H9 (cell line): ENCODE measurements around the gene MYO5B. TPM values are rescaled to one million over a fixed set of nuclear protein-coding genes. Genes with fewer than 3 reads are reported as not detected.

ENCODE experiments used
- DNase-seq: peaks from one replicate; pipeline ENCODE4 v3.0.0-alpha.2; 2017
- H2AFZ ChIP-seq: one replicate; pipeline ENCODE4 v1.6.1; 2013; ENCODE audit warnings: mild to moderate bottlenecking, low read length, control low read depth, moderate library complexity
- H2AK5ac ChIP-seq: 2 replicates; pipeline ENCODE4 v1.6.1; 2013; ENCODE audit warnings: low read length, control low read depth, mixed read lengths; ENCODE audit not compliant: insufficient read length
- H2BK120ac ChIP-seq: one replicate; pipeline ENCODE4 v1.6.1; 2013; ENCODE audit warnings: low read depth, mild to moderate bottlenecking, low read length, control low read depth, inconsistent platforms; ENCODE audit not compliant: poor library complexity, severe bottlenecking
- H2BK12ac ChIP-seq: 2 replicates; pipeline ENCODE4 v1.6.1; 2013; ENCODE audit warnings: low read length, control low read depth, mixed read lengths, low read depth; ENCODE audit not compliant: insufficient read length
- H2BK15ac ChIP-seq: 2 replicates; pipeline ENCODE4 v1.6.1; 2013; ENCODE audit warnings: low read depth, low read length, control low read depth
- H2BK20ac ChIP-seq: one replicate; pipeline ENCODE4 v1.6.1; 2013; ENCODE audit warnings: low read depth, mild to moderate bottlenecking, low read length, control low read depth, inconsistent platforms; ENCODE audit not compliant: poor library complexity, severe bottlenecking
- H2BK5ac ChIP-seq: 2 replicates; pipeline ENCODE4 v1.6.1; 2013; ENCODE audit warnings: low read length, control low read depth, mixed read lengths; ENCODE audit not compliant: insufficient read length
- H3K14ac ChIP-seq: 2 replicates; pipeline ENCODE4 v1.6.1; 2013; ENCODE audit warnings: low read length, control low read depth; ENCODE audit not compliant: insufficient read depth
- H3K18ac ChIP-seq: 2 replicates; pipeline ENCODE4 v1.6.1; 2013; ENCODE audit warnings: low read depth, mild to moderate bottlenecking, mixed read lengths, low read length, control low read depth; ENCODE audit not compliant: insufficient read length
- H3K23ac ChIP-seq: 2 replicates; pipeline ENCODE4 v1.6.1; 2013; ENCODE audit warnings: low read length, control low read depth, mixed read lengths, low read depth; ENCODE audit not compliant: insufficient read length
- H3K23me2 ChIP-seq: 2 replicates; pipeline ENCODE4 v1.6.1; 2013; ENCODE audit warnings: low read depth, mild to moderate bottlenecking, mixed read lengths, low read length, control low read depth; ENCODE audit not compliant: insufficient read length, poor library complexity, severe bottlenecking
- H3K27ac ChIP-seq: 2 replicates; pipeline ENCODE4 v1.5.1; 2013; ENCODE audit warnings: low read length, control low read depth, mixed read lengths, low read depth; ENCODE audit not compliant: insufficient read length
- H3K27me3 ChIP-seq: 2 replicates; pipeline ENCODE4 v1.6.1; 2013; ENCODE audit warnings: low read length, control low read depth, inconsistent platforms; ENCODE audit not compliant: insufficient read depth
- H3K4ac ChIP-seq: 2 replicates; pipeline ENCODE4 v1.6.1; 2013; ENCODE audit warnings: low read depth, mild to moderate bottlenecking, control low read depth, inconsistent platforms, low read length, moderate library complexity
- H3K4me1 ChIP-seq: 2 replicates; pipeline ENCODE4 v1.6.1; 2013; ENCODE audit warnings: low read length, control low read depth, inconsistent platforms; ENCODE audit not compliant: insufficient read depth
- H3K4me2 ChIP-seq: 2 replicates; pipeline ENCODE4 v1.6.1; 2013; ENCODE audit warnings: low read length, control low read depth, mixed read lengths; ENCODE audit not compliant: insufficient read length, insufficient read depth
- H3K56ac ChIP-seq: 2 replicates; pipeline ENCODE4 v1.6.1; 2013; ENCODE audit warnings: low read depth, mild to moderate bottlenecking, mixed read lengths, low read length, control low read depth; ENCODE audit not compliant: insufficient read length
- H3K79me1 ChIP-seq: 2 replicates; pipeline ENCODE4 v1.6.1; 2013; ENCODE audit warnings: low read depth, mild to moderate bottlenecking, moderate library complexity, low read length, control low read depth, inconsistent platforms; ENCODE audit not compliant: insufficient read depth, poor library complexity, severe bottlenecking
- H3K79me2 ChIP-seq: 2 replicates; pipeline ENCODE4 v1.6.1; 2013; ENCODE audit warnings: low read length, control low read depth, inconsistent platforms; ENCODE audit not compliant: insufficient read depth
- H3K9ac ChIP-seq: 2 replicates; pipeline ENCODE4 v1.6.1; 2013; ENCODE audit warnings: low read length, control low read depth, mixed read lengths; ENCODE audit not compliant: insufficient read length; ENCODE audit errors: extremely low read depth
- H3K9me3 ChIP-seq: one replicate; pipeline ENCODE4 v1.6.1; 2013; ENCODE audit warnings: low read depth, low read length, inconsistent platforms; ENCODE audit not compliant: control insufficient read depth
- H3T11ph ChIP-seq: one replicate; pipeline ENCODE4 v1.6.1; 2013; ENCODE audit warnings: mild to moderate bottlenecking, low read length, control low read depth, inconsistent platforms
- H4K20me1 ChIP-seq: one replicate; pipeline ENCODE4 v1.6.1; 2013; ENCODE audit not compliant: control insufficient read depth, insufficient read length, insufficient read depth
- H4K5ac ChIP-seq: 2 replicates; pipeline ENCODE4 v1.6.1; 2013; ENCODE audit warnings: low read depth, mild to moderate bottlenecking, mixed read lengths, low read length, control low read depth; ENCODE audit not compliant: insufficient read length
- H4K8ac ChIP-seq: replicated peaks from 2 replicates; pipeline ENCODE4 v1.6.1; 2013; ENCODE audit warnings: low read length, control low read depth, mixed read lengths, low read depth; ENCODE audit not compliant: insufficient read length
- H4K91ac ChIP-seq: 2 replicates; pipeline ENCODE4 v1.6.1; 2013; ENCODE audit warnings: low read depth, mild to moderate bottlenecking, moderate library complexity, mixed read lengths, low read length, control low read depth; ENCODE audit not compliant: insufficient read length
- H3K27ac Mint-ChIP-seq, 3 experiments: 2 replicates in 2 of 3; 3 replicates in 1 of 3; pipeline ENCODE4 v1.8.0; 2020 to 2021; ENCODE audit warnings: mixed read lengths in 3 of 3, mild to moderate bottlenecking in 1 of 3, moderate library complexity in 1 of 3
- H3K27me3 Mint-ChIP-seq: 2 replicates; pipeline ENCODE4 v1.8.0; 2021; ENCODE audit warnings: low read depth, mild to moderate bottlenecking, moderate library complexity, mixed read lengths
- H3K36me3 Mint-ChIP-seq, 3 experiments: 2 replicates in 2 of 3; 3 replicates in 1 of 3; pipeline ENCODE4 v1.8.0; 2020 to 2021; ENCODE audit warnings: low read depth in 3 of 3, mixed read lengths in 3 of 3; ENCODE audit not compliant: insufficient read depth in 1 of 3
- H3K4me1 Mint-ChIP-seq, 2 experiments: 2 replicates each; pipeline ENCODE4 v1.8.0; 2020; ENCODE audit warnings: mixed read lengths in 2 of 2
- H3K4me3 Mint-ChIP-seq, 2 experiments: 2 replicates in 1 of 2; 3 replicates in 1 of 2; pipeline ENCODE4 v1.8.0; 2020 to 2021; ENCODE audit warnings: mild to moderate bottlenecking in 2 of 2, mixed read lengths in 2 of 2, moderate library complexity in 1 of 2
- H3K9me3 Mint-ChIP-seq, 2 experiments: 2 replicates in 1 of 2; 3 replicates in 1 of 2; pipeline ENCODE4 v1.8.0; 2020; ENCODE audit warnings: mild to moderate bottlenecking in 2 of 2, mixed read lengths in 2 of 2, moderate library complexity in 1 of 2
- WGBS: extraction: QIAGEN DNeasy Blood & Tissue Kit; methylation state at CpG from one replicate; pipeline ENCODE4 v1.1.7; 2013; ENCODE audit warnings: missing lambda C conversion rate, low lambda C conversion rate, mixed read lengths; ENCODE audit not compliant: insufficient read length; ENCODE audit errors: extremely low coverage; 5-methylcytosine and 5-hydroxymethylcytosine counted together
- total RNA-seq: library from RNA; stranded (reverse); gene quantifications from 2 replicates; pipeline ENCODE4 v1.2.1, GENCODE V29; 2021
- TF ChIP-seq, protein P1 (sequence below): fragments of 200-600 bp; sonication (generic); conservative IDR thresholded peaks from 3 replicates; pipeline ENCODE4 v1.8.0; 2021; ENCODE audit warnings: antibody characterized with exemption, mild to moderate bottlenecking

MYO5B gene
- total RNA-seq, 1 experiment from 2014 or later: 9.3 TPM

DNA sequence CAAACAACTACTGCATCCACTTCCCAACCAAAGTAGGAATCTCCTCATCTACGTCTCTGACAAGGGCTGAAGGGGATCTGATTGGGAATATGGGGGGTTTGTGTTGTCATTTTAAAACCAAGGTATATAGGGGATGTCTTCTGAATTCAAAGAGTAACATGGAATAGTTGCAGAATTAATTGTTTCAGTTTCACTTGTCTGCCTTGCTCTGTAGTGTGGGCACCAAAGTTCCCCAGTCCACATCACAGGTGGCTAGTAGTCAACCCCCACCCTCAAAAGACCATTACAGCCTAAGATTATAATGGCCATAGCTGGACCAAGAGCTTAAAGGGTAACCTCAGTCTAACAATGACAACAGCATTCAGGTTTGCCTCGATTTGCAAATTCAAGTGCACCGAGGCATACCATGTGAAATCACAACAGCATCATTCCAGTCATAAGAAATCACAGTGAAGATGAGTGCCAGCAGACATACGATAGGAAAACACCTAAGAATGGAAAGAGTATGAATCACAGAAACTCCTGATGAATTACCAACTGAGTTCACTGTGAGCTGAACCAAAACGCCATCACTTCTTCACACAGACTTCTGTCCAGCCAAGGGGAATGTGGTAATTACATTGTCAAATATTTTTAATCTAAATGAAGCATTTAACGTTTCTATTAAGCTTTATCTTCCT is 52.4 kb downstream of the MYO5B start:
- H3K79me2 ChIP-seq: no peaks in the 10 kb centered on the region
- no peak overlapping the region for H3K18ac ChIP-seq
- Mint-ChIP-seq H3K27ac (no peak overlapping the region), H3K4me1 (peaks cover 0 to 3% of the 10 kb centered on the region in 2 experiments; a peak in 1 of 4 replicates), H3K27me3 (peaks cover 5% of the 10 kb centered on the region; the same call in 1 of the 2 replicates), H3K4me3 (no peak overlapping the region), H3K9me3 (no peaks in the 10 kb centered on the region), H3K36me3 (no peaks in the 10 kb centered on the region)
- no peak overlapping the region for H2BK5ac ChIP-seq
- H3K27ac ChIP-seq: no peak overlapping the region
- DNase-seq: no peak
- no CpG with 5 or more reads among the region's 6 CpGs for WGBS
- no peak overlapping the region for H3K4ac ChIP-seq
- H3K27me3 ChIP-seq: no peaks in the 10 kb centered on the region
- H2BK120ac ChIP-seq: no peak overlapping the region
- H2AK5ac ChIP-seq: no peak overlapping the region
- H3K23ac ChIP-seq: no peak overlapping the region
- no peak overlapping the region for H3T11ph ChIP-seq
- H2AFZ ChIP-seq: no peak overlapping the region
- H2BK20ac ChIP-seq: no peak overlapping the region
- no peak overlapping the region for H3K4me2 ChIP-seq
- H3K14ac ChIP-seq: no peak overlapping the region
- H3K9me3 ChIP-seq: no peaks in the 10 kb centered on the region
- TF ChIP-seq, protein P1, sequence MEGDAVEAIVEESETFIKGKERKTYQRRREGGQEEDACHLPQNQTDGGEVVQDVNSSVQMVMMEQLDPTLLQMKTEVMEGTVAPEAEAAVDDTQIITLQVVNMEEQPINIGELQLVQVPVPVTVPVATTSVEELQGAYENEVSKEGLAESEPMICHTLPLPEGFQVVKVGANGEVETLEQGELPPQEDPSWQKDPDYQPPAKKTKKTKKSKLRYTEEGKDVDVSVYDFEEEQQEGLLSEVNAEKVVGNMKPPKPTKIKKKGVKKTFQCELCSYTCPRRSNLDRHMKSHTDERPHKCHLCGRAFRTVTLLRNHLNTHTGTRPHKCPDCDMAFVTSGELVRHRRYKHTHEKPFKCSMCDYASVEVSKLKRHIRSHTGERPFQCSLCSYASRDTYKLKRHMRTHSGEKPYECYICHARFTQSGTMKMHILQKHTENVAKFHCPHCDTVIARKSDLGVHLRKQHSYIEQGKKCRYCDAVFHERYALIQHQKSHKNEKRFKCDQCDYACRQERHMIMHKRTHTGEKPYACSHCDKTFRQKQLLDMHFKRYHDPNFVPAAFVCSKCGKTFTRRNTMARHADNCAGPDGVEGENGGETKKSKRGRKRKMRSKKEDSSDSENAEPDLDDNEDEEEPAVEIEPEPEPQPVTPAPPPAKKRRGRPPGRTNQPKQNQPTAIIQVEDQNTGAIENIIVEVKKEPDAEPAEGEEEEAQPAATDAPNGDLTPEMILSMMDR: no peak
- H3K79me1 ChIP-seq: no peaks in the 10 kb centered on the region
- H4K20me1 ChIP-seq: no peaks in the 10 kb centered on the region
- no peak overlapping the region for H4K91ac ChIP-seq
- H4K5ac ChIP-seq: no peak overlapping the region
- no peaks in the 10 kb centered on the region for H3K4me1 ChIP-seq
- no peak overlapping the region for H2BK12ac ChIP-seq
- H4K8ac ChIP-seq: no peak overlapping the region
- no peaks in the 10 kb centered on the region for H3K23me2 ChIP-seq
- no peak overlapping the region for H3K9ac ChIP-seq
- no peak overlapping the region for H2BK15ac ChIP-seq
- no peak overlapping the region for H3K56ac ChIP-seq
